DOHH2 (cell line): ENCODE results near the gene TIAM2.

Experiments
- H3F3A ChIP-seq: fragments of 200-600 bp; sonication (generic), shearing (Covaris generic); 2 replicates; pipeline ENCODE4 v1.6.0; 2016; ENCODE audit warnings: antibody characterized with exemption, mild to moderate bottlenecking; ENCODE audit not compliant: control insufficient read depth, insufficient read depth
- H3K27ac ChIP-seq: fragments of 200-600 bp; sonication (generic); 2 replicates; pipeline ENCODE4 v1.5.1; 2014; ENCODE audit warnings: low read depth, mild to moderate bottlenecking, low read length, moderate library complexity
- H3K27me3 ChIP-seq: fragments of 200-600 bp; sonication (generic); 2 replicates; pipeline ENCODE4 v1.6.1; 2014; ENCODE audit warnings: mild to moderate bottlenecking, low read length, mixed read lengths; ENCODE audit not compliant: control insufficient read depth
- H3K36me3 ChIP-seq: fragments of 200-600 bp; sonication (generic); 2 replicates; pipeline ENCODE4 v1.6.1; 2014; ENCODE audit warnings: mild to moderate bottlenecking, low read length, moderate library complexity, mixed read lengths; ENCODE audit not compliant: control insufficient read depth
- H3K4me1 ChIP-seq: fragments of 200-600 bp; sonication (generic); 2 replicates; pipeline ENCODE4 v1.6.1; 2014; ENCODE audit warnings: mild to moderate bottlenecking, low read length, mixed read lengths; ENCODE audit not compliant: control insufficient read depth
- H3K4me2 ChIP-seq: fragments of 200-600 bp; sonication (generic); 2 replicates; pipeline ENCODE4 v1.6.0; 2014; ENCODE audit warnings: mild to moderate bottlenecking, low read length, moderate library complexity
- H3K4me3 ChIP-seq: fragments of 200-600 bp; sonication (generic); 2 replicates; pipeline ENCODE4 v1.5.1; 2014; ENCODE audit warnings: mild to moderate bottlenecking, low read length, mixed read lengths
- H3K79me2 ChIP-seq: fragments of 200-600 bp; sonication (generic); 2 replicates; pipeline ENCODE4 v1.6.1; 2014; ENCODE audit warnings: mild to moderate bottlenecking, low read length, mixed read lengths; ENCODE audit not compliant: control insufficient read depth
- H3K9me2 ChIP-seq: fragments of 200-600 bp; sonication (generic); replicated peaks from 2 replicates; pipeline ENCODE4 v1.6.1; 2014; ENCODE audit warnings: mild to moderate bottlenecking, low read length, mixed read lengths; ENCODE audit not compliant: control insufficient read depth
- H3K9me3 ChIP-seq: fragments of 200-600 bp; sonication (generic); 2 replicates; pipeline ENCODE4 v1.6.1; 2014; ENCODE audit warnings: antibody characterized with exemption, low read length, mixed read lengths; ENCODE audit not compliant: control insufficient read depth, insufficient read depth
- H4K20me1 ChIP-seq: fragments of 200-600 bp; sonication (generic); 2 replicates; pipeline ENCODE4 v1.6.0; 2014; ENCODE audit warnings: low read depth, mild to moderate bottlenecking, antibody characterized with exemption, low read length, moderate library complexity; ENCODE audit not compliant: control insufficient read depth, insufficient read depth
- CTCF ChIP-seq: fragments of 200-600 bp; sonication (generic); IDR thresholded peaks from one replicate; pipeline ENCODE4 v1.5.1; 2014; ENCODE audit warnings: antibody characterized with exemption, mild to moderate bottlenecking, low read depth, low read length; ENCODE audit not compliant: poor library complexity, severe bottlenecking
- EZH2phosphoT487 ChIP-seq: fragments of 200-600 bp; sonication (generic); IDR thresholded peaks from 2 replicates; pipeline ENCODE4 v1.6.1; 2017; ENCODE audit warnings: borderline replicate concordance, mild to moderate bottlenecking, antibody characterized with exemption, low read length, moderate library complexity, mixed read lengths

TIAM2 gene

GRCh38 chr6:155257796-155258195, 262.7 kb downstream of the TIAM2 start:
- H3F3A ChIP-seq, result no peaks in the 10 kb centered on the region
- peaks cover 92% of the 10 kb centered on the region for H3K36me3 ChIP-seq
- H3K4me3 ChIP-seq, result no peak overlapping the region
- H3K4me2 ChIP-seq, result no peak overlapping the region
- H3K4me1 ChIP-seq, result peaks cover 7% of the 10 kb centered on the region; the same call in 1 of the 2 replicates
- no peaks in the 10 kb centered on the region for H4K20me1 ChIP-seq
- no peaks in the 10 kb centered on the region for H3K27me3 ChIP-seq
- no peak for TF ChIP-seq EZH2phosphoT487
- TF ChIP-seq CTCF, result no peak
- H3K27ac ChIP-seq, result no peak overlapping the region
- no peaks in the 10 kb centered on the region for H3K9me2 ChIP-seq
- no peaks in the 10 kb centered on the region for H3K79me2 ChIP-seq
- no peaks in the 10 kb centered on the region for H3K9me3 ChIP-seq

- H3K27me3 ChIP-seq, result no peaks in the 10 kb centered on the region
- H3K4me3 ChIP-seq, result no peak overlapping the region
- no peaks in the 10 kb centered on the region for H3K9me2 ChIP-seq
- peaks cover 80% of the 10 kb centered on the region for H3K36me3 ChIP-seq
- H3K4me2 ChIP-seq, result no peak overlapping the region
- no peak overlapping the region for H3K27ac ChIP-seq
- peaks cover 7% of the 10 kb centered on the region; the same call in 1 of the 2 replicates for H3K4me1 ChIP-seq
- no peaks in the 10 kb centered on the region for H3K9me3 ChIP-seq
- H4K20me1 ChIP-seq, result no peaks in the 10 kb centered on the region
- TF ChIP-seq CTCF (no peak), EZH2phosphoT487 (no peak)
- 0 out of 2 replicates have a peak, but pooled peaks cover 2% of the 10 kb centered on the region for H3K79me2 ChIP-seq
- H3F3A ChIP-seq, result no peaks in the 10 kb centered on the region
Measured at GRCh38 chr6:155259204-155259603, 264.1 kb downstream of the TIAM2 start.

- H3K27ac ChIP-seq, result no peak overlapping the region
- H3K4me3 ChIP-seq, result no peak overlapping the region
- 0 out of 2 replicates have a peak, but pooled peaks cover 5% of the 10 kb centered on the region for H3K79me2 ChIP-seq
- no peaks in the 10 kb centered on the region for H4K20me1 ChIP-seq
- no peaks in the 10 kb centered on the region for H3K9me3 ChIP-seq
- peaks cover 7% of the 10 kb centered on the region; the same call in 1 of the 2 replicates for H3K4me1 ChIP-seq
- no peak for TF ChIP-seq CTCF
- TF ChIP-seq EZH2phosphoT487, result no peak
- H3K4me2 ChIP-seq, result no peak overlapping the region
- no peaks in the 10 kb centered on the region for H3K9me2 ChIP-seq
- no peaks in the 10 kb centered on the region for H3K27me3 ChIP-seq
- peaks cover 80% of the 10 kb centered on the region for H3K36me3 ChIP-seq
- no peaks in the 10 kb centered on the region for H3F3A ChIP-seq
Measured at GRCh38 chr6:155259897-155260296, 264.8 kb downstream of the TIAM2 start.
